ENCODE results near the gene TIMP1.
"Not testable (repeated sequence)": the region's sequence is repeated elsewhere in the genome, so short reads cannot be mapped to it uniquely, and the experiment has no call there.

The TIMP1 gene

DNA sequence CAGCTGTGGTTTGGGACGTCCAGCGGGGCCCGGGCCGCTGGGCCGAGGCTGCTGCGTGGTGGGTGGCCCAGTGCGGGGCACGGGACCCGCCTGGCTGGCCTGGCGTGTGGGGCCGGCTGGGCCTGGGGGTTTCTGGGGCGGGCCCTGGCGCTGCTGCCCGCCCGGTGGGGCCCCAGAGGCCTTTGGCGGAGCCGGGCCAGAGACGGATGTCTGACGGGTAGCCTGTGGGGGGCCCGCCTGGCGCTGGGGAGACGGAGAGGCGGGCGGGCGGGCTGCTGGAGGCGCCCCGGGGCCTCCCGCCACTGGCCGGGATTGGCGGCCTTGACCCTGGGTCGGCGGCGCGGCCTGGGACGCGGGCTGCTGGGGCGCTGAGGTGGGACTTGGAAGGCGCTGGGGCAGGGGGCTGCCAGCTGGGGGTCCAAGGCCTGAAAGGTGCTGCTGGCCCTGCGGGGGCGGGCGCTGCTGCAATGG is 8.1 kb upstream of the TIMP1 start:
- no peak for DNase-seq

DNA sequence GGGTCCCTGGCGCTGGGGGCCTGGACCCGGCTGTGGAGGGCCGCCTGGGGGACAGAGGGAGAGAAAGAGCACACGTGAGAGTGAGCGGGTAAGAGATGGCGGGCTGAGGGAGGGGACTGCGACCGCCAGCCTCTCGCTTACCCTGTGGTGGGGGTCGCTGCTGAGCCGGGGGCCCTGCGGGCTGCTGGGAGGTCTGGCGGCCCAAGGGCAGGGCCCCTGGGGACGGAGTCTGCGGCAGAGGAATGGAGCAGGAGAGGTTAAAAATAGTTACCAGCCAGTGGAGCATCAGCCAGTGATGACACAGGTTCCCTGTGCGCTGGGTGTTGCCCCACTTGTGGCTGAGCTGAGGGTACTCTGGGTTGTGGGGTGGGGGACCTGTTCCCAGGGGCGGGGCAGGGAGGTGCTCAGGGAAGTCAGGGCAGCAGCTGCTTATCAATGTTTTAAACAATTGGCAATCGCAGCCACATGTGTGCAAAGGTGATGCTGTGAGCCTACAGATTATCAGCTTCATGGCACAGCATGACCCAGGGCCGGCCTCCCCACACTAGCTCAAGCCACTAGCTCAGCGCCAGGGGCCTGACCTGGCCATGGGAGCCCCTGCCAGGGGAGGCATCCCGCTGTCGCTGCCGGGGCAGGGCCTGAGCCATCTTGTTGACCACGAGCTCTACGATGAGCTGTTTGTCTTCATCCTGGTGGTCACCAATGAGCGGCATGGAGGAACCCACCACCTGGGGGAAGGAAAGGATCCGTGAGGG is 7.5 kb upstream of the TIMP1 start:
- DNase-seq, result no peak

DNA sequence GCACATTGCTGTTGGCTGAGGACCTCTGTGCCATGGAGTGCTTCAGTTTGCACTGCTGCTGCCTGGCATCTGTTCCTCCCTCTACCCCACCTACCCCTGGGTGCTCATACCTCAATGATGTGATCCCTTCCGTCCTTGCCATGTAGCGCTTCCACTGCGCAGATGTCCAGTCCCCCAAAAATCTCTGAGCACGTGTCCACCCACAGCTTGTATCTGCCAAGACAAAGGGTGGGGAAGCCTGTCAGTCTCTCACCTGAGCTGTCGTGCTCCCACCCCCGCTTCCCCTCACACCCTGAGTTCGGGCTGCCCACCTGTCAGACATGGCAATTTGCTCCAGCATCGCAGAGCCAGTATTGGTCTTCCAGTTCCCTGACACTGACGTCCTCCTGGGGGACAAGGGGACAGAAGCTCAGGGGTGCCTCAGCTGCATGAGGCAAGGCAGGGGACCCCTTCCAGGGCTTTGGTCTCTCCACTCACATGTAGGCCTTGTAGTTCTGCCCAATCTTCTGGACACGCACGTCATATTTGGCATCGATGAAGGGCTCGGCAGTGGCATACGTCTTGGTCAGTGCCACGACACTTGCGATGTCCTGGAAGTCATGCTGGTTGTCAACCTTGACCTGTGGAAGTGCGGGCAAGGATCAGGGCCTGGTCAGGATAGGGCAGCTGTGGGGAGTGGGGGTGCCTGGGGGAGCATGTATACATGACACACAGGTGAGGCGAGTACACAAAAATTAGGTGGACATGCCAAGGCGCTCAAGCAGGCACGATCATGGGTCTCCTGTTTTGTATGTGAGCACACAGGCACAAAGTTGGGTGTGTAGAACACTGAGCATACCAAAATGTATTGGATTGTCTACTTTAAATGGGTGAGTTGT is 6.0 kb upstream of the TIMP1 start:
- no peak for DNase-seq

- DNase-seq, result no peak
These were observed 4.8 kb upstream of the TIMP1 start for GRCh38 chrX:47577424-47577823.

- DNase-seq, result no peak
These were observed 4.3 kb upstream of the TIMP1 start for GRCh38 chrX:47577901-47578300.

DNA sequence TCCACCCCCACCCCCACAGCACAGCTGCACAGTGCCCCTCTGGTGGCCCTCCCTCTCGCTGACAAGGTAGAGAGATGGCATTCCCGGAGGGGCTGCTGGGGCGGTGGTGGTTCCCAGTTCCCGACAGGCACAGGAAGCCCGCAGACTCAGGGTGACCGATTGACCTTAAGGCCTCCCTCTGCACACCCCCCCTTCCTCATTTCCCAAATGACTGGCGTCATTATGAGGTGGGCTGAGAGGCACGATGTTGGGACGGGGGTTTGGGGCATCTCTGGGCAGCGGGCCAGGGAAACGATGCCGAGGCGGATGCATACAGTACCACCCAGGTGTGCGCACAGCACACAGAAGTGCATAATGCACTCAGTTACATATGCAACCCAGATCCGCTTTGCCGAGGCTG is 3.5 kb upstream of the TIMP1 start:
- DNase-seq, result no peak

DNA sequence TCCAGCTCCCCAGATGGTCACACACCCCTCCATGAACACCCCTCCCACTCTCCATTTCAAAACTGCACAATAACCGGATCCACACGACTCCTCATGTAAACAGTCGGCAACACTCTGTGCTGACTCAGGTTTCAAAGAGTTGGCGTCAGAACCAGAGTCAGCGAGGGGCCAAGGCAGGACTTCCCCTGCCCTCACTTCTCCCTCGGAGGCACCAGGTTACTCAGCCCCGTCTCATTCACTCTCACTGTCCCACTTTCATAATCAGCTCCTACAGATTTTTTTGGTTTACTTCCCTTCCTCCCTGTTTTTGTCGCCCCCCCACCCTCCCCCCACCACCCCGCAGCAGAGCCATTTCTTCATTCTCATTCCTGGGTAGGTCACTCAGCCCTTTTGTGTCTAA is 2.7 kb upstream of the TIMP1 start:
- DNase-seq, result no peak

GRCh38 chrX:47583240-47583861 is 1.1 kb downstream of the TIMP1 start:
- DNase-seq, result no peak

DNA sequence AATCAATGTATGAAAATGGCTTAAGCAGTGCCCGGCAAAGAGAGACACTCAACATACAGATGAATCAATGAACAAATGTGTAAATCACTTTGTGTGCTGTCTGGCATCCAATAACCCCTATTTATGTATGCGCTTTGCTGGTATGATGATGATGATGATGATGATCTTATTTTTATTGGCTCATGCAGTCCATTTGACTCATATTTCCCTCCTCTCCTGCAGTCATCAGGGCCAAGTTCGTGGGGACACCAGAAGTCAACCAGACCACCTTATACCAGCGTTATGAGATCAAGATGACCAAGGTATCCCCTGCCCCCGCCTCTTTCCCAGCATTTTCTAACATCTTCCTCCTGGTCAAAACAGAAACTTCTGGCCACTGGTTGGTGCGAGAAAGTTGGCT is 2.5 kb downstream of the TIMP1 start:
- no peak for DNase-seq

- DNase-seq, result no peak
These were observed 3.0 kb downstream of the TIMP1 start for GRCh38 chrX:47585273-47585672.

- DNase-seq, result no peak
These were observed 4.0 kb downstream of the TIMP1 start for GRCh38 chrX:47586043-47586787.

GRCh38 chrX:47587091-47587891 is 5.1 kb downstream of the TIMP1 start:
- no peak for DNase-seq

DNA sequence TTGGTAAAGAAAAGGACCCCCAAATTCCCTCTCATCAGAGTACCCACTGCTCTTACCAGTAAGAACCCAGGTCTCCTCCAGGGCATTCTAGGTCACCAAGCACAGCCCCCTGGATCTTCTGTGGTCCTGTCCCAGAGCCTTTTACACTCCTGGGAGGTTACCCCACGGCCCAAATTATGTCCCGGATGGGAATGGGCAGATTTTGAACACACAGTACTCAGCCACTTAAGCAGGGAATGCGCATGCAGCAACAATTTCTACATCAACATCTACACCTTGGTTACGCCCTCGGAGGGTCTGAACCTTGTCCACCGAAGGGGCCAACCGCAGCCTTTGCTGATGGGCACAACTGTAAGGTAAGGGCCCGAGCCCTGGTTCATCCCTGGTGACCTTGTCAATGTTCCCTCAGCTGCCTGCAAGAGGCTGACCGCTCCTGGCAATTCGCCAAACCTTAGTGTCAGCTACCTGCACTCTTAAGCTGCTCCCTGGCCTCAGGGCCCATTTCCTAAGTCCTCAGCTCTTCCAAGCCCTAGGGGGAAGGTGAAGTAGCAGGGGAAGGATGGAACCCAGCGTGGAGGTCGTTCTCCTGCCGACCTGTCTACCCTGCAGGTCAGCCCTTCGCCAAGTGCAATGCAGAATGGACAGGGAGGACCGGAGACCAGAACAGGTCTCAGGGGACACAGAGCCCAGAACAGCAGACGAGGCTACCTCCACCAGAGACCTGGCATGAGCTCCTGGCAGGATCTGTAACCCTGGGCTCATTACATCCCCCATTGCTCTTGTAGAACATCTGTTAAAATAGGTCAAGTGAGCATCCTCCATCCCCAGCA is 5.9 kb downstream of the TIMP1 start:
- DNase-seq, result no peak

- DNase-seq, result no peak
These were observed 8.7 kb downstream of the TIMP1 start for GRCh38 chrX:47590984-47591383.

DNA sequence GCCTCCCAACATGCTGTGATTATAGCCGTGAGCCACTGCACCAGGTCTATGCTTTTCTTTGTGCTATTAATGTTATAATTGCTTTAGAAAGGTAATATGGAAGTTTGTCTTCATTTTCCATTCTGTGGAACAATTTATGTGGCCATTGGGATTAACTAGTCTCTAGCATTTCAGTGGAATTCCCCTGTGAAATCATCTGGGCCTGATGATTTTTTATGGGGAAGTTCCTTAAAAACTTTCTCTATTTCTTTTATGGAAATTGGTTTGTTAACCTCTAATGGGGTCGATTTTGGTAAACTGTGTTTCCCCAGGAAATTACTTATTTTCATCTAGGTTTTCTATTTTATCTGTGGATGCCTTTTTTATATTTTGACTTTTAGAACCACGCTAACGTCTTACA is 11.3 kb downstream of the TIMP1 start:
- DNase-seq, result no peak

DNA sequence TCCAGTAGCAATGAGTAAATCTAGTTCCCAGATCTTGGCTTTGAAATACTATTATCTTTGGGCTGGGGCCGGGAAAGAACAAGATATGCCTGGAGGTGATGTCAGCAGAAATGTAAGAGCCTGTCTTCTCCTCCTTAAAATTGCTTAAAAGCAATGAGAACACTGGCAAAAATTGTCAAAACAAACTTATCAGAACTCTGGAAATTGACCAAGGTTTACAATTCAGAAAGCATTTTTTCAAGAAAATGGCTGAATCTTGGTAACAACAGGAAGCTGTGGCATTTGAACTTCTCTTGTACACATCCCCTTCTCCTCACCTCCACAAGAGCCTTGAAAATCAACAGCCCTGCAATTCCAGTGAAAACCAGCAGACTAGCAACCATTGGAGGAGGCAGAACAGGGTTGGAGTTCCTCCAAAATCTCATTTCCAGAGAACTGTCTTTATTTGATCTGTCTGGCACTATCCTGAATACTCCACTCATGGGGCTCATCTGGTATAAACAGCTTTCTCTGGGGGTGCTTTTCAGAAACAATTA is 13.5 kb downstream of the TIMP1 start:
- no peak for DNase-seq

GRCh38 chrX:47596256-47596655 is 14.0 kb downstream of the TIMP1 start:
- no peak for DNase-seq

- DNase-seq, result no peak
These were observed 15.0 kb downstream of the TIMP1 start for GRCh38 chrX:47597222-47597621.

GRCh38 chrX:47603125-47603524 is 20.9 kb downstream of the TIMP1 start:
- DNase-seq, result not testable (repeated sequence)

DNA sequence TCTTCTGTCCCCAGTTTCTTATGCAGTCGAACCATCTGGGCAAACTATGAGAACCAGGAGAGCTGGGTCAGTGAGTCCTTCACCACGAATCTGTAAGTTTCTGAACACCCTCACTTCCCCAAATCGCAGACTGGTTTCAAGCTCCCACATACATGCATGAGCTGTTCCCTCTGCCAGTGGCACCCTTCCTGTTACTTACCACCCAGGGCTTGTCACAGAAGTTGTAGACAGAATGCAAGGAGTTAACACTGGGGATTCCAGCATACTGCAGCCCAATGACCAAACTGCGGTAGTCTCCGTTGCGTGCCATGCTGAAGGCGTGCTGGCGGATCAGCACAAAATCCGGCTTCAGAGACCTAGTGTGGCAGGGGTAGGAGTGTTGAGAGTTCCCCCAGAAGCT is 22.8 kb downstream of the TIMP1 start:
- DNase-seq, result no peak

- DNase-seq, result no peak
These were observed 24.9 kb downstream of the TIMP1 start for GRCh38 chrX:47607091-47607490.

Measured in DMS 273 treated with DMSO at 0.1 percent for 48 hours (cell line).